SH-SY5Y (cell line): ENCODE results near the gene SPON1.

Experiments used
- GATA2 ChIP-seq: IDR thresholded peaks from 2 replicates; pipeline ENCODE4 v1.6.1; 2011; ENCODE audit warnings: mild to moderate bottlenecking, low read depth, low read length
- GATA3 ChIP-seq: IDR thresholded peaks from 2 replicates; pipeline ENCODE4 v1.6.1; 2011; ENCODE audit warnings: low read depth, mild to moderate bottlenecking, low read length, moderate library complexity

GRCh38 chr11:14193644-14194043 is 231.1 kb downstream of the SPON1 start:
- no peak for TF ChIP-seq GATA3
- no peak for TF ChIP-seq GATA2
